WERI-Rb-1 (cell line): ENCODE data around the gene YPEL2.
A peak's percentile ranks its signal among the peaks of the same experiment; 100 is the strongest.

Experiments
- DNase-seq: peaks from one replicate; pipeline ENCODE4 v3.0.0-alpha.2; 2020
- H3K27ac ChIP-seq: fragments of 250-450 bp; sonication (Bioruptor Pico); 2 replicates; pipeline ENCODE4 v1.5.1; 2020; ENCODE audit warnings: mild to moderate bottlenecking, moderate library complexity
- H3K27me3 ChIP-seq: fragments of 250-450 bp; sonication (Bioruptor Pico); 2 replicates; pipeline ENCODE4 v1.5.1; 2021; ENCODE audit warnings: mild to moderate bottlenecking, low read depth, moderate library complexity; ENCODE audit not compliant: insufficient read depth, severe bottlenecking
- H3K36me3 ChIP-seq: fragments of 250-450 bp; sonication (Bioruptor Pico); 2 replicates; pipeline ENCODE4 v1.5.1; 2020; ENCODE audit warnings: mild to moderate bottlenecking, moderate library complexity
- H3K4me3 ChIP-seq: 2 replicates; pipeline ENCODE4 v1.5.1; 2011; ENCODE audit warnings: low read depth, mild to moderate bottlenecking, control low read depth, low read length
- H3K9me3 ChIP-seq: fragments of 250-450 bp; sonication (Bioruptor Pico); 2 replicates; pipeline ENCODE4 v1.5.1; 2021; ENCODE audit warnings: mild to moderate bottlenecking, moderate library complexity; ENCODE audit not compliant: severe bottlenecking
- CTCF ChIP-seq: IDR thresholded peaks from 2 replicates; pipeline ENCODE4 v1.5.1; 2011; ENCODE audit warnings: low read depth, mild to moderate bottlenecking, control low read depth, inconsistent platforms, low read length

The YPEL2 gene

GRCh38 chr17:59374612-59375011, 43.2 kb downstream of the YPEL2 start:
- no peaks in the 10 kb centered on the region for H3K36me3 ChIP-seq
- H3K27ac ChIP-seq, result no peak overlapping the region
- TF ChIP-seq CTCF, result no peak
- H3K9me3 ChIP-seq, result no peaks in the 10 kb centered on the region
- no peak overlapping the region for H3K4me3 ChIP-seq
- DNase-seq, result no peak
- H3K27me3 ChIP-seq, result no peaks in the 10 kb centered on the region

- no peak for TF ChIP-seq CTCF
- Histone ChIP-seq H3K4me3 (no peak overlapping the region), H3K27me3 (no peaks in the 10 kb centered on the region), H3K36me3 (no peaks in the 10 kb centered on the region), H3K9me3 (no peaks in the 10 kb centered on the region), H3K27ac (no peak overlapping the region)
- no peak for DNase-seq
These were observed 44.4 kb downstream of the YPEL2 start for GRCh38 chr17:59375857-59376256.

- no peak for DNase-seq
- H3K36me3 ChIP-seq, result no peaks in the 10 kb centered on the region
- no peak for TF ChIP-seq CTCF
These were observed 45.1 kb downstream of the YPEL2 start for GRCh38 chr17:59376506-59376905.

GRCh38 chr17:59377410-59377809, 46.0 kb downstream of the YPEL2 start:
- Histone ChIP-seq H3K4me3 (no peak overlapping the region), H3K9me3 (no peaks in the 10 kb centered on the region), H3K36me3 (no peaks in the 10 kb centered on the region), H3K27ac (peak overlapping the region; percentile 55), H3K27me3 (no peaks in the 10 kb centered on the region)
- DNase-seq, result peak; percentile 71
- no peak for TF ChIP-seq CTCF

More at GRCh38 chr17:59376506-59376905, 45.1 kb downstream of the YPEL2 start:
- Histone ChIP-seq H3K27ac (no peak overlapping the region; the same call in 1 of the 2 replicates), H3K9me3 (no peaks in the 10 kb centered on the region), H3K27me3 (no peaks in the 10 kb centered on the region), H3K4me3 (no peak overlapping the region)

GRCh38 chr17:59378675-59379074, 47.2 kb downstream of the YPEL2 start:
- no peak overlapping the region for H3K4me3 ChIP-seq
- TF ChIP-seq CTCF, result no peak
- H3K9me3 ChIP-seq, result no peaks in the 10 kb centered on the region
- no peaks in the 10 kb centered on the region for H3K36me3 ChIP-seq
- no peak for DNase-seq
- peak overlapping the region; percentile 55; the same call in 1 of the 2 replicates for H3K27ac ChIP-seq
- H3K27me3 ChIP-seq, result no peaks in the 10 kb centered on the region

- no peaks in the 10 kb centered on the region for H3K36me3 ChIP-seq
- no peaks in the 10 kb centered on the region for H3K27me3 ChIP-seq
- H3K27ac ChIP-seq, result no peak overlapping the region
- H3K9me3 ChIP-seq, result no peaks in the 10 kb centered on the region
- TF ChIP-seq CTCF, result no peak
- no peak overlapping the region for H3K4me3 ChIP-seq
- no peak for DNase-seq
These were observed 49.0 kb downstream of the YPEL2 start for GRCh38 chr17:59380474-59380873.
